Thyroid gland (tissue), 4 donors: ENCODE results near the gene CBFA2T3.

Experiments
- POLR2A ChIP-seq, 2 donors: fragments of 450-650 bp; IDR thresholded peaks; one replicate each; pipeline ENCODE4 v1.6.1; 2017; ENCODE audit warnings: antibody characterized with exemption in 2 of 2, mild to moderate bottlenecking in 2 of 2, moderate library complexity in 1 of 2
- TF ChIP-seq, protein P1 (sequence below), 6 experiments: fragments of 200-600 bp in 3 of 6; fragments of 450-650 bp in 3 of 6; sonication (generic) in 3 of 6; IDR thresholded peaks; one replicate each; pipeline ENCODE4 v1.5.1; 2016 to 2019; ENCODE audit warnings: antibody characterized with exemption in 6 of 6, mild to moderate bottlenecking in 2 of 6, inconsistent platforms in 1 of 6, moderate library complexity in 1 of 6

- no peak for TF ChIP-seq POLR2A (IDR thresholded peaks at IDR 0.05)
- TF ChIP-seq, protein P1, sequence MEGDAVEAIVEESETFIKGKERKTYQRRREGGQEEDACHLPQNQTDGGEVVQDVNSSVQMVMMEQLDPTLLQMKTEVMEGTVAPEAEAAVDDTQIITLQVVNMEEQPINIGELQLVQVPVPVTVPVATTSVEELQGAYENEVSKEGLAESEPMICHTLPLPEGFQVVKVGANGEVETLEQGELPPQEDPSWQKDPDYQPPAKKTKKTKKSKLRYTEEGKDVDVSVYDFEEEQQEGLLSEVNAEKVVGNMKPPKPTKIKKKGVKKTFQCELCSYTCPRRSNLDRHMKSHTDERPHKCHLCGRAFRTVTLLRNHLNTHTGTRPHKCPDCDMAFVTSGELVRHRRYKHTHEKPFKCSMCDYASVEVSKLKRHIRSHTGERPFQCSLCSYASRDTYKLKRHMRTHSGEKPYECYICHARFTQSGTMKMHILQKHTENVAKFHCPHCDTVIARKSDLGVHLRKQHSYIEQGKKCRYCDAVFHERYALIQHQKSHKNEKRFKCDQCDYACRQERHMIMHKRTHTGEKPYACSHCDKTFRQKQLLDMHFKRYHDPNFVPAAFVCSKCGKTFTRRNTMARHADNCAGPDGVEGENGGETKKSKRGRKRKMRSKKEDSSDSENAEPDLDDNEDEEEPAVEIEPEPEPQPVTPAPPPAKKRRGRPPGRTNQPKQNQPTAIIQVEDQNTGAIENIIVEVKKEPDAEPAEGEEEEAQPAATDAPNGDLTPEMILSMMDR (IDR thresholded peaks at IDR 0.05) = no peak
Measured at GRCh38 chr16:88951501-88951900, 25.5 kb downstream of the CBFA2T3 start.
